ENCODE results near the gene PCBP3.

Gene PCBP3

GRCh38 chr21:45639206-45640000 is 4.1 kb upstream of the PCBP3 start:
- TF ChIP-seq CTCF (conservative IDR thresholded peaks at IDR 0.05) (no peak), ZFX (IDR thresholded peaks at IDR 0.05) (no peak)
- peak overlapping the region; percentile 31; the same call in 1 of the 2 replicates for H3K27ac ChIP-seq

GRCh38 chr21:45640001-45640887 is 3.3 kb upstream of the PCBP3 start:
- TF ChIP-seq CTCF (conservative IDR thresholded peaks at IDR 0.05) (no peak), ZFX (IDR thresholded peaks at IDR 0.05) (no peak)
- peak overlapping the region; percentile 31 for H3K27ac ChIP-seq

GRCh38 chr21:45640888-45641479 is 2.5 kb upstream of the PCBP3 start:
- TF ChIP-seq CTCF (conservative IDR thresholded peaks at IDR 0.05): no peak; the same call in 1 of the 2 replicates
- no peak for TF ChIP-seq ZFX (IDR thresholded peaks at IDR 0.05)
- H3K27ac ChIP-seq: peak overlapping the region; percentile 31

- H3K27ac ChIP-seq: peak overlapping the region; percentile 31; the same call in 1 of the 2 replicates
- no peak for TF ChIP-seq CTCF (conservative IDR thresholded peaks at IDR 0.05)
- TF ChIP-seq ZFX (IDR thresholded peaks at IDR 0.05): no peak
Observed at GRCh38 chr21:45641480-45642035, 2.0 kb upstream of the PCBP3 start.

GRCh38 chr21:45642122-45642813 is 1.3 kb upstream of the PCBP3 start:
- TF ChIP-seq CTCF (conservative IDR thresholded peaks at IDR 0.05): no peak
- no peak for TF ChIP-seq ZFX (IDR thresholded peaks at IDR 0.05)
- H3K27ac ChIP-seq: no peak overlapping the region

- TF ChIP-seq ZFX (IDR thresholded peaks at IDR 0.05): no peak
- no peak for TF ChIP-seq CTCF (conservative IDR thresholded peaks at IDR 0.05)
Observed at GRCh38 chr21:45644041-45644906, 749 bp downstream of the PCBP3 start.

More at GRCh38 chr21:45644041-45644906, 749 bp downstream of the PCBP3 start:
- peak overlapping the region; percentile 41; the same call in 1 of the 2 replicates for H3K27ac ChIP-seq

Data from C4-2B (cell line).